ENCODE results near the gene RPGR.

GRCh38 chrX:38305971-38306370 lies 21.3 kb downstream of the RPGR start:
- TF ChIP-seq CTCF (conservative IDR thresholded peaks at IDR 0.05; ENCODE audit: low read length) = no peak
- TF ChIP-seq EZH2phosphoT487 (IDR thresholded peaks at IDR 0.05; ENCODE audit: borderline replicate concordance) = no peak
